Tongue (tissue), 2 donors: ENCODE results near the gene HMGN1. TPM values are rescaled to one million over a fixed set of nuclear protein-coding genes. Genes with fewer than 3 reads are reported as not detected.
"Not testable (repeated sequence)": the region's sequence is repeated elsewhere in the genome, so short reads cannot be mapped to it uniquely, and the experiment has no call there.

ENCODE experiments used
- DNase-seq: peaks from one replicate; pipeline ENCODE4 v3.0.0-alpha.2; 2015
- total RNA-seq: library from RNA; depleted of rRNA; stranded (reverse); fragments of >200 nt; gene quantifications from one replicate; pipeline ENCODE4 v1.2.3, GENCODE V29; 2014

Gene HMGN1
- 188 TPM for total RNA-seq

- peak; percentile 96 for DNase-seq
These were observed at the start of gene HMGN1 for GRCh38 chr21:39348355-39349210. HMGN1 (minus strand) TSS chr21:39349088; CDS start chr21:39348917, 171 bp downstream.

GRCh38 chr21:39397646-39398385 is 48.9 kb upstream of the HMGN1 start:
- no peak for DNase-seq

- DNase-seq: no peak
These were observed 44.1 kb upstream of the HMGN1 start for GRCh38 chr21:39392981-39393380.

GRCh38 chr21:39390212-39390765 is 41.4 kb upstream of the HMGN1 start:
- DNase-seq: no peak

GRCh38 chr21:39388811-39389155 is 39.9 kb upstream of the HMGN1 start:
- DNase-seq: no peak

GRCh38 chr21:39388038-39388810 is 39.3 kb upstream of the HMGN1 start:
- DNase-seq: peak; percentile 90

GRCh38 chr21:39387461-39388037 is 38.7 kb upstream of the HMGN1 start:
- peak; percentile 97 for DNase-seq

- DNase-seq: no peak
These were observed 38.0 kb upstream of the HMGN1 start for GRCh38 chr21:39386899-39387298.

GRCh38 chr21:39386194-39386593 is 37.3 kb upstream of the HMGN1 start:
- peak; percentile 50 for DNase-seq

GRCh38 chr21:39385299-39386145 is 36.6 kb upstream of the HMGN1 start:
- DNase-seq: peak; percentile 94

GRCh38 chr21:39384674-39385298 is 35.9 kb upstream of the HMGN1 start:
- no peak for DNase-seq

GRCh38 chr21:39382096-39382495 is 33.2 kb upstream of the HMGN1 start:
- DNase-seq: not testable (repeated sequence)

- no peak for DNase-seq
These were observed 32.1 kb upstream of the HMGN1 start for GRCh38 chr21:39381009-39381408.

- DNase-seq: peak; percentile 97
These were observed 31.4 kb upstream of the HMGN1 start for GRCh38 chr21:39379986-39380891.

GRCh38 chr21:39377444-39378050 is 28.7 kb upstream of the HMGN1 start:
- no peak for DNase-seq

GRCh38 chr21:39375446-39375845 is 26.6 kb upstream of the HMGN1 start:
- no peak for DNase-seq

- no peak for DNase-seq
These were observed 25.2 kb upstream of the HMGN1 start for GRCh38 chr21:39374046-39374445.

- peak; percentile 51 for DNase-seq
These were observed 24.7 kb upstream of the HMGN1 start for GRCh38 chr21:39373634-39374033.

- DNase-seq: not testable (repeated sequence)
These were observed 21.0 kb upstream of the HMGN1 start for GRCh38 chr21:39369896-39370288.
